Activated naive CD4-positive, alpha-beta T cell treated with anti-CD3 and anti-CD28 coated beads, Interleukin-2, amount 10 ng/mL, durations not matched to agents 7 days and 5 days (primary cell): ENCODE data around the gene MITF.
"Not testable (repeated sequence)": the region's sequence is repeated elsewhere in the genome, so short reads cannot be mapped to it uniquely, and the experiment has no call there.

Source experiments
- CTCF ChIA-PET: fragments of 350-600 bp; sonication (Branson Sonifier 250); formaldehyde crosslinking; loops from one replicate; lab custom pipeline; 2021; ENCODE audit warnings: antibody characterized with exemption; lab: Charles Lee
- DNase-seq: peaks from one replicate; pipeline ENCODE4 v3.0.0-alpha.2; 2020
- H3K27ac Mint-ChIP-seq: one replicate; pipeline ENCODE4 v1.8.0; 2021; ENCODE audit warnings: mild to moderate bottlenecking, moderate library complexity, mixed read lengths
- H3K27me3 Mint-ChIP-seq: one replicate; pipeline ENCODE4 v1.8.0; 2021; ENCODE audit warnings: mild to moderate bottlenecking, mixed read lengths
- H3K36me3 Mint-ChIP-seq: one replicate; pipeline ENCODE4 v1.8.0; 2021; ENCODE audit warnings: mixed read lengths
- H3K4me1 Mint-ChIP-seq: one replicate; pipeline ENCODE4 v1.8.0; 2021; ENCODE audit warnings: mixed read lengths
- H3K4me3 Mint-ChIP-seq: one replicate; pipeline ENCODE4 v1.8.0; 2021; ENCODE audit warnings: mild to moderate bottlenecking, moderate library complexity, mixed read lengths
- H3K9me3 Mint-ChIP-seq: one replicate; pipeline ENCODE4 v1.8.0; 2021; ENCODE audit warnings: mixed read lengths

The MITF gene

GRCh38 chr3:69915726-69916125 lies 176.5 kb downstream of the MITF start:
- CTCF ChIA-PET: no interaction called here
- H3K4me3 Mint-ChIP-seq: no peak overlapping the region

GRCh38 chr3:69920009-69920408 lies 180.7 kb downstream of the MITF start:
- CTCF ChIA-PET, H3K4me1 Mint-ChIP-seq, H3K36me3 Mint-ChIP-seq, H3K27me3 Mint-ChIP-seq, H3K9me3 Mint-ChIP-seq, H3K27ac Mint-ChIP-seq, DNase-seq, H3K4me3 Mint-ChIP-seq: not testable (repeated sequence)

More at GRCh38 chr3:69915726-69916125, 176.5 kb downstream of the MITF start:
- no peak for DNase-seq
- Mint-ChIP-seq H3K27ac (no peak overlapping the region), H3K9me3 (no peaks in the 10 kb centered on the region), H3K4me1 (no peaks in the 10 kb centered on the region), H3K27me3 (no peaks in the 10 kb centered on the region), H3K36me3 (no peaks in the 10 kb centered on the region)

- no peaks in the 10 kb centered on the region for H3K27me3 Mint-ChIP-seq
- H3K36me3 Mint-ChIP-seq: no peaks in the 10 kb centered on the region
- H3K4me3 Mint-ChIP-seq: no peak overlapping the region
- no peaks in the 10 kb centered on the region for H3K4me1 Mint-ChIP-seq
- no peaks in the 10 kb centered on the region for H3K9me3 Mint-ChIP-seq
- no peak overlapping the region for H3K27ac Mint-ChIP-seq
- CTCF ChIA-PET: no interaction called here
- DNase-seq: no peak
Measured at GRCh38 chr3:69921651-69922050, 182.4 kb downstream of the MITF start.

GRCh38 chr3:69922521-69923000 lies 183.3 kb downstream of the MITF start:
- no peak for DNase-seq
- Mint-ChIP-seq H3K36me3 (no peaks in the 10 kb centered on the region), H3K27me3 (no peaks in the 10 kb centered on the region), H3K9me3 (no peaks in the 10 kb centered on the region), H3K4me3 (no peak overlapping the region), H3K27ac (no peak overlapping the region), H3K4me1 (no peaks in the 10 kb centered on the region)
- CTCF ChIA-PET: no interaction called here

GRCh38 chr3:69925506-69925905 lies 186.2 kb downstream of the MITF start:
- CTCF ChIA-PET: no interaction called here

GRCh38 chr3:69926385-69926784 lies 187.1 kb downstream of the MITF start:
- Mint-ChIP-seq H3K4me3 (no peak overlapping the region), H3K36me3 (no peaks in the 10 kb centered on the region), H3K9me3 (no peaks in the 10 kb centered on the region), H3K27ac (no peak overlapping the region), H3K27me3 (no peaks in the 10 kb centered on the region), H3K4me1 (no peaks in the 10 kb centered on the region)
- CTCF ChIA-PET: no interaction called here
- no peak for DNase-seq

More at GRCh38 chr3:69925506-69925905, 186.2 kb downstream of the MITF start:
- Mint-ChIP-seq H3K36me3 (no peaks in the 10 kb centered on the region), H3K4me1 (no peaks in the 10 kb centered on the region), H3K9me3 (no peaks in the 10 kb centered on the region), H3K27me3 (no peaks in the 10 kb centered on the region), H3K4me3 (no peak overlapping the region), H3K27ac (no peak overlapping the region)
- DNase-seq: no peak

GRCh38 chr3:69927571-69927970 lies 188.3 kb downstream of the MITF start:
- Mint-ChIP-seq H3K4me1 (no peaks in the 10 kb centered on the region), H3K9me3 (no peaks in the 10 kb centered on the region), H3K27me3 (no peaks in the 10 kb centered on the region), H3K4me3 (no peak overlapping the region), H3K36me3 (no peaks in the 10 kb centered on the region), H3K27ac (no peak overlapping the region)
- CTCF ChIA-PET: no interaction called here
- no peak for DNase-seq

- Mint-ChIP-seq H3K36me3 (no peaks in the 10 kb centered on the region), H3K9me3 (no peaks in the 10 kb centered on the region), H3K4me3 (no peak overlapping the region), H3K4me1 (no peaks in the 10 kb centered on the region), H3K27ac (no peak overlapping the region), H3K27me3 (no peaks in the 10 kb centered on the region)
- CTCF ChIA-PET: no interaction called here
- no peak for DNase-seq
Measured at GRCh38 chr3:69929019-69929418, 189.8 kb downstream of the MITF start.

- no peaks in the 10 kb centered on the region for H3K4me1 Mint-ChIP-seq
- H3K27me3 Mint-ChIP-seq: no peaks in the 10 kb centered on the region
- DNase-seq: no peak
- CTCF ChIA-PET: no interaction called here
- no peak overlapping the region for H3K4me3 Mint-ChIP-seq
- no peak overlapping the region for H3K27ac Mint-ChIP-seq
- H3K36me3 Mint-ChIP-seq: no peaks in the 10 kb centered on the region
- H3K9me3 Mint-ChIP-seq: no peaks in the 10 kb centered on the region
Measured at GRCh38 chr3:69930564-69930963, 191.3 kb downstream of the MITF start.

GRCh38 chr3:69932087-69932486 lies 192.8 kb downstream of the MITF start:
- Mint-ChIP-seq H3K36me3 (no peaks in the 10 kb centered on the region), H3K4me3 (no peak overlapping the region), H3K27ac (no peak overlapping the region), H3K27me3 (no peaks in the 10 kb centered on the region), H3K9me3 (no peaks in the 10 kb centered on the region), H3K4me1 (no peaks in the 10 kb centered on the region)
- DNase-seq: no peak
- CTCF ChIA-PET: no interaction called here

GRCh38 chr3:69932501-69932900 lies 193.2 kb downstream of the MITF start:
- Mint-ChIP-seq H3K27ac (no peak overlapping the region), H3K4me1 (no peaks in the 10 kb centered on the region), H3K9me3 (no peaks in the 10 kb centered on the region), H3K36me3 (no peaks in the 10 kb centered on the region), H3K4me3 (no peak overlapping the region), H3K27me3 (no peaks in the 10 kb centered on the region)
- DNase-seq: no peak
- CTCF ChIA-PET: no interaction called here

- CTCF ChIA-PET: no interaction called here
- no peak overlapping the region for H3K4me3 Mint-ChIP-seq
- no peaks in the 10 kb centered on the region for H3K36me3 Mint-ChIP-seq
- H3K27me3 Mint-ChIP-seq: no peaks in the 10 kb centered on the region
- no peaks in the 10 kb centered on the region for H3K4me1 Mint-ChIP-seq
- H3K9me3 Mint-ChIP-seq: no peaks in the 10 kb centered on the region
- no peak overlapping the region for H3K27ac Mint-ChIP-seq
- DNase-seq: no peak
Measured at GRCh38 chr3:69934398-69934797, 195.1 kb downstream of the MITF start.

GRCh38 chr3:69936266-69936665 lies 197.0 kb downstream of the MITF start:
- H3K4me1 Mint-ChIP-seq: no peaks in the 10 kb centered on the region
- no peaks in the 10 kb centered on the region for H3K36me3 Mint-ChIP-seq
- CTCF ChIA-PET: no interaction called here
- no peaks in the 10 kb centered on the region for H3K9me3 Mint-ChIP-seq
- no peak for DNase-seq
- no peak overlapping the region for H3K4me3 Mint-ChIP-seq
- no peaks in the 10 kb centered on the region for H3K27me3 Mint-ChIP-seq
- H3K27ac Mint-ChIP-seq: no peak overlapping the region

- Mint-ChIP-seq H3K27ac (no peak overlapping the region), H3K4me3 (no peak overlapping the region), H3K36me3 (no peaks in the 10 kb centered on the region), H3K27me3 (no peaks in the 10 kb centered on the region), H3K4me1 (no peaks in the 10 kb centered on the region), H3K9me3 (no peaks in the 10 kb centered on the region)
- CTCF ChIA-PET: no interaction called here
- DNase-seq: no peak
Measured at GRCh38 chr3:69938061-69938460, 198.8 kb downstream of the MITF start.

GRCh38 chr3:69938931-69939330 lies 199.7 kb downstream of the MITF start:
- Mint-ChIP-seq H3K27me3 (no peaks in the 10 kb centered on the region), H3K27ac (no peak overlapping the region), H3K4me1 (no peaks in the 10 kb centered on the region), H3K9me3 (no peaks in the 10 kb centered on the region), H3K4me3 (no peak overlapping the region), H3K36me3 (no peaks in the 10 kb centered on the region)
- DNase-seq: no peak
- CTCF ChIA-PET: no interaction called here

GRCh38 chr3:69941037-69941436 lies 201.8 kb downstream of the MITF start:
- H3K27me3 Mint-ChIP-seq: no peaks in the 10 kb centered on the region
- H3K4me3 Mint-ChIP-seq: no peak overlapping the region
- no peaks in the 10 kb centered on the region for H3K4me1 Mint-ChIP-seq
- no peak overlapping the region for H3K27ac Mint-ChIP-seq
- CTCF ChIA-PET: no interaction called here
- DNase-seq: no peak
- H3K9me3 Mint-ChIP-seq: no peaks in the 10 kb centered on the region
- no peaks in the 10 kb centered on the region for H3K36me3 Mint-ChIP-seq
